ENCODE data around the gene OSBPL1A. TPM values are rescaled to one million over a fixed set of nuclear protein-coding genes. Genes with fewer than 3 reads are reported as not detected.

Gene OSBPL1A
- total RNA-seq, 1 donor from 2014 or later, result 29.7 TPM

- peaks cover 17% of the 10 kb centered on the region for H3K36me3 Mint-ChIP-seq (ENCODE audit: unreplicated experiment)
- TF ChIP-seq, protein P1, sequence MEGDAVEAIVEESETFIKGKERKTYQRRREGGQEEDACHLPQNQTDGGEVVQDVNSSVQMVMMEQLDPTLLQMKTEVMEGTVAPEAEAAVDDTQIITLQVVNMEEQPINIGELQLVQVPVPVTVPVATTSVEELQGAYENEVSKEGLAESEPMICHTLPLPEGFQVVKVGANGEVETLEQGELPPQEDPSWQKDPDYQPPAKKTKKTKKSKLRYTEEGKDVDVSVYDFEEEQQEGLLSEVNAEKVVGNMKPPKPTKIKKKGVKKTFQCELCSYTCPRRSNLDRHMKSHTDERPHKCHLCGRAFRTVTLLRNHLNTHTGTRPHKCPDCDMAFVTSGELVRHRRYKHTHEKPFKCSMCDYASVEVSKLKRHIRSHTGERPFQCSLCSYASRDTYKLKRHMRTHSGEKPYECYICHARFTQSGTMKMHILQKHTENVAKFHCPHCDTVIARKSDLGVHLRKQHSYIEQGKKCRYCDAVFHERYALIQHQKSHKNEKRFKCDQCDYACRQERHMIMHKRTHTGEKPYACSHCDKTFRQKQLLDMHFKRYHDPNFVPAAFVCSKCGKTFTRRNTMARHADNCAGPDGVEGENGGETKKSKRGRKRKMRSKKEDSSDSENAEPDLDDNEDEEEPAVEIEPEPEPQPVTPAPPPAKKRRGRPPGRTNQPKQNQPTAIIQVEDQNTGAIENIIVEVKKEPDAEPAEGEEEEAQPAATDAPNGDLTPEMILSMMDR (IDR thresholded peaks at IDR 0.05), result no peak
- DNase-seq (ENCODE audit: extremely low spot score, unreplicated experiment), result no peak
- no peaks in the 10 kb centered on the region for H3K9me3 Mint-ChIP-seq (ENCODE audit: unreplicated experiment)
- H3K27ac Mint-ChIP-seq (ENCODE audit: unreplicated experiment), result no peak overlapping the region
- no peaks in the 10 kb centered on the region for H3K4me1 Mint-ChIP-seq (ENCODE audit: unreplicated experiment)
- no peaks in the 10 kb centered on the region for H3K27me3 Mint-ChIP-seq (ENCODE audit: unreplicated experiment)
- no peak overlapping the region for H3K4me3 Mint-ChIP-seq (ENCODE audit: unreplicated experiment)
Measured at GRCh38 chr18:24315170-24315569, 82.5 kb downstream of the OSBPL1A start.

DNA sequence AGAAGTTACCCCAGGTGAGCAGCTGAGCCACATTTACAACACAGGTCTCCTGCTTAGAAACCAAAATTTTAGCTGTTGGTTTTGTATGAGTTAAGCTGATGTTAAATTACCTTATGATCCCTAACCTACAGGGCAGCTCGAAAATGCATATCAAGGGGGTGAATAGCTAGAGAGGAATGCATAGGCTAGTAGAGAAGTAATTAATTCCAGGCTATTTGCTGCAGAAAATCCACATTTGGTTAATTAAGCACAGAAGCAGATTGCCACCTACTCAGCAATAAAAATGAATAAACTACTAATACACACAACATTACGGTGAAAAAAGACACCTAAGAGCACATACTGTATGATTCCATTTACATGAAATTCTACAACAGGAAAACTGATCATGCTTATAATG lies 91.4 kb downstream of the OSBPL1A start:
- DNase-seq (ENCODE audit: extremely low spot score, unreplicated experiment), result no peak
- Mint-ChIP-seq H3K4me1 (ENCODE audit: unreplicated experiment) (no peaks in the 10 kb centered on the region), H3K4me3 (ENCODE audit: unreplicated experiment) (no peak overlapping the region), H3K36me3 (ENCODE audit: unreplicated experiment) (peaks cover 27% of the 10 kb centered on the region), H3K9me3 (ENCODE audit: unreplicated experiment) (no peaks in the 10 kb centered on the region), H3K27ac (ENCODE audit: unreplicated experiment) (no peak overlapping the region), H3K27me3 (ENCODE audit: unreplicated experiment) (no peaks in the 10 kb centered on the region)
- TF ChIP-seq, protein P1 (IDR thresholded peaks at IDR 0.05), result no peak

DNA sequence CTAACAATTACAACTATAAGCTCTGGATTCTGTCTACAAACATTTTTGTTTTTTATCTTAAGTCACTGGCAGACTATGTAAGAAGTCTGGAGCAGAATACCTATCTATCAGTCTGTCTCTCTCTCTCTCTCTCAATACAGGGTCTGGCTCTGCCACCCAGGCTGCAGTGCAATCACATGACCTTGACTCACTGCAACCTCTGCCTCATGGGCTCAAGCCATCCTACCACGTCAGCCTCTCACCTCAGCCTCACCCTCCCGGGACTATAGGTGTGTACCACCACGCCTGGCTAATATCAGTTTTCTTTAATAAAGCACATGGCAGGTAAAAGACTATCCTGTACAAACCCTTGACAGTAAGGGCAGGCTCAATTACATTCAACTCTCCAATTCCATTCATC lies 96.9 kb downstream of the OSBPL1A start:
- Mint-ChIP-seq H3K27ac (ENCODE audit: unreplicated experiment) (no peak overlapping the region), H3K9me3 (ENCODE audit: unreplicated experiment) (peaks cover 7% of the 10 kb centered on the region)

GRCh38 chr18:24296276-24296675 lies 101.3 kb downstream of the OSBPL1A start:
- H3K27me3 Mint-ChIP-seq (ENCODE audit: unreplicated experiment), result no peaks in the 10 kb centered on the region
- peaks cover 3% of the 10 kb centered on the region for H3K4me1 Mint-ChIP-seq (ENCODE audit: unreplicated experiment)
- no peak for DNase-seq (ENCODE audit: extremely low spot score, unreplicated experiment)
- no peak overlapping the region for H3K4me3 Mint-ChIP-seq (ENCODE audit: unreplicated experiment)
- no peak overlapping the region for H3K27ac Mint-ChIP-seq (ENCODE audit: unreplicated experiment)
- H3K9me3 Mint-ChIP-seq (ENCODE audit: unreplicated experiment), result peaks cover 7% of the 10 kb centered on the region
- TF ChIP-seq, protein P1 (IDR thresholded peaks at IDR 0.05), result no peak
- H3K36me3 Mint-ChIP-seq (ENCODE audit: unreplicated experiment), result peaks cover 12% of the 10 kb centered on the region

More for the DNA sequence above, 96.9 kb downstream of the OSBPL1A start:
- Mint-ChIP-seq H3K4me1 (ENCODE audit: unreplicated experiment) (peaks cover 3% of the 10 kb centered on the region), H3K4me3 (ENCODE audit: unreplicated experiment) (no peak overlapping the region), H3K36me3 (ENCODE audit: unreplicated experiment) (peaks cover 24% of the 10 kb centered on the region), H3K27me3 (ENCODE audit: unreplicated experiment) (no peaks in the 10 kb centered on the region)
- DNase-seq (ENCODE audit: extremely low spot score, unreplicated experiment), result no peak
- TF ChIP-seq, protein P1 (IDR thresholded peaks at IDR 0.05), result no peak

GRCh38 chr18:24293254-24293653 lies 104.4 kb downstream of the OSBPL1A start:
- TF ChIP-seq, protein P1 (IDR thresholded peaks at IDR 0.05), result no peak
- no peaks in the 10 kb centered on the region for H3K9me3 Mint-ChIP-seq (ENCODE audit: unreplicated experiment)
- H3K27me3 Mint-ChIP-seq (ENCODE audit: unreplicated experiment), result no peaks in the 10 kb centered on the region
- no peak overlapping the region for H3K27ac Mint-ChIP-seq (ENCODE audit: unreplicated experiment)
- H3K4me1 Mint-ChIP-seq (ENCODE audit: unreplicated experiment), result no peaks in the 10 kb centered on the region
- DNase-seq (ENCODE audit: extremely low spot score, unreplicated experiment), result no peak
- peaks cover 6% of the 10 kb centered on the region for H3K36me3 Mint-ChIP-seq (ENCODE audit: unreplicated experiment)
- H3K4me3 Mint-ChIP-seq (ENCODE audit: unreplicated experiment), result no peak overlapping the region

Data from osteocyte (in vitro differentiated cells).